ENCODE measurements around the gene BHLHE40. TPM values are rescaled to one million over a fixed set of nuclear protein-coding genes. Genes with fewer than 3 reads are reported as not detected.

The BHLHE40 gene
- total and polyA plus RNA-seq, 2 experiments from 2014 or later, result 1.7 to 2.2 TPM

DNA sequence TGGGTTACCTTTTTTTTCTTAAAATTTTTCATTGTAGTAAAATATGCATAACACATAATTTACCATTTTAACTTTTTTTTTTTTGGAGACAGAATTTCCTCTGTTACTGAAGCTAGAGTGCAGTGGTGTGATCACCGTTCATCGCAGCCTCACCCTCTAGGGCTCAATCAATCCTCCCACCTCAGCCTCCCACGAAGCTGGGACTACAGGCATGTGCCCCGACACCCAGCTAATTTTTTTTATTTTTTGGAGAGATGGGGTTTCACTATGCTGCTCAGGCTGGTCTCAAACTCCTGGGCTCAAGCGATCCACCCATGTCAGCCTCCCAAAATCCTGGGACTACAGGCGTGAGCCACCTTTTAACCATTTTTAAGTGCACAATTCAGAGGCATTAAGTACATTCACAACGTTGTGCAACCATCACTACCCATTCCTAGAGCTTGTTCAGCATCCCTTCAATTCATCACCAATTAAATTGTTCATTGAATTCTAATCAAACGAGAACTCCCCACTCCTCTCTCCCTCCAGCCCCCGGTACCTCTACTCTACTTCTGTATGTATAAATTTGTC lies 44.6 kb downstream of the BHLHE40 start:
- Mint-ChIP-seq H3K36me3 (ENCODE audit: low read depth) (peaks cover 2% of the 10 kb centered on the region; the same call in 1 of the 3 replicates), H3K9me3 (no peaks in the 10 kb centered on the region; the same call in 2 of the 3 replicates), H3K4me1 (peaks cover 6% of the 10 kb centered on the region; the same call in 2 of the 3 replicates), H3K4me3 (no peak overlapping the region), H3K27ac (no peak overlapping the region), H3K27me3 (ENCODE audit: insufficient read depth, low read depth, poor library complexity) (peaks cover 11% of the 10 kb centered on the region)
- Histone ChIP-seq H2AFZ (no peak overlapping the region), H4K20me1 (replicated peaks; ENCODE audit: insufficient read depth) (no peaks in the 10 kb centered on the region), H3K27ac (ENCODE audit: low read depth) (no peak overlapping the region), H3K36me3 (ENCODE audit: insufficient read depth) (no peaks in the 10 kb centered on the region), H3K4me2 (no peak overlapping the region), H3K79me2 (replicated peaks; ENCODE audit: insufficient read depth) (no peaks in the 10 kb centered on the region), H3K4me1 (ENCODE audit: insufficient read depth) (0 out of 2 replicates have a peak, but pooled peaks cover 6% of the 10 kb centered on the region), H3K27me3 (ENCODE audit: insufficient read depth) (peaks cover 3% of the 10 kb centered on the region; the same call in 1 of the 2 replicates), H3K4me3 (no peak overlapping the region), H3K9me2 (ENCODE audit: insufficient read depth) (no peaks in the 10 kb centered on the region), H3F3A (replicated peaks; ENCODE audit: low read depth) (no peaks in the 10 kb centered on the region)
- no peak for DNase-seq (ENCODE audit: low spot score)
- TF ChIP-seq ZNF114 (CRISPR knock-in tag; IDR thresholded peaks at IDR 0.05) (no peak), EZH2 (IDR thresholded peaks at IDR 0.05; ENCODE audit: low read depth, unreplicated experiment) (no peak)
- TF ChIP-seq, protein P1, sequence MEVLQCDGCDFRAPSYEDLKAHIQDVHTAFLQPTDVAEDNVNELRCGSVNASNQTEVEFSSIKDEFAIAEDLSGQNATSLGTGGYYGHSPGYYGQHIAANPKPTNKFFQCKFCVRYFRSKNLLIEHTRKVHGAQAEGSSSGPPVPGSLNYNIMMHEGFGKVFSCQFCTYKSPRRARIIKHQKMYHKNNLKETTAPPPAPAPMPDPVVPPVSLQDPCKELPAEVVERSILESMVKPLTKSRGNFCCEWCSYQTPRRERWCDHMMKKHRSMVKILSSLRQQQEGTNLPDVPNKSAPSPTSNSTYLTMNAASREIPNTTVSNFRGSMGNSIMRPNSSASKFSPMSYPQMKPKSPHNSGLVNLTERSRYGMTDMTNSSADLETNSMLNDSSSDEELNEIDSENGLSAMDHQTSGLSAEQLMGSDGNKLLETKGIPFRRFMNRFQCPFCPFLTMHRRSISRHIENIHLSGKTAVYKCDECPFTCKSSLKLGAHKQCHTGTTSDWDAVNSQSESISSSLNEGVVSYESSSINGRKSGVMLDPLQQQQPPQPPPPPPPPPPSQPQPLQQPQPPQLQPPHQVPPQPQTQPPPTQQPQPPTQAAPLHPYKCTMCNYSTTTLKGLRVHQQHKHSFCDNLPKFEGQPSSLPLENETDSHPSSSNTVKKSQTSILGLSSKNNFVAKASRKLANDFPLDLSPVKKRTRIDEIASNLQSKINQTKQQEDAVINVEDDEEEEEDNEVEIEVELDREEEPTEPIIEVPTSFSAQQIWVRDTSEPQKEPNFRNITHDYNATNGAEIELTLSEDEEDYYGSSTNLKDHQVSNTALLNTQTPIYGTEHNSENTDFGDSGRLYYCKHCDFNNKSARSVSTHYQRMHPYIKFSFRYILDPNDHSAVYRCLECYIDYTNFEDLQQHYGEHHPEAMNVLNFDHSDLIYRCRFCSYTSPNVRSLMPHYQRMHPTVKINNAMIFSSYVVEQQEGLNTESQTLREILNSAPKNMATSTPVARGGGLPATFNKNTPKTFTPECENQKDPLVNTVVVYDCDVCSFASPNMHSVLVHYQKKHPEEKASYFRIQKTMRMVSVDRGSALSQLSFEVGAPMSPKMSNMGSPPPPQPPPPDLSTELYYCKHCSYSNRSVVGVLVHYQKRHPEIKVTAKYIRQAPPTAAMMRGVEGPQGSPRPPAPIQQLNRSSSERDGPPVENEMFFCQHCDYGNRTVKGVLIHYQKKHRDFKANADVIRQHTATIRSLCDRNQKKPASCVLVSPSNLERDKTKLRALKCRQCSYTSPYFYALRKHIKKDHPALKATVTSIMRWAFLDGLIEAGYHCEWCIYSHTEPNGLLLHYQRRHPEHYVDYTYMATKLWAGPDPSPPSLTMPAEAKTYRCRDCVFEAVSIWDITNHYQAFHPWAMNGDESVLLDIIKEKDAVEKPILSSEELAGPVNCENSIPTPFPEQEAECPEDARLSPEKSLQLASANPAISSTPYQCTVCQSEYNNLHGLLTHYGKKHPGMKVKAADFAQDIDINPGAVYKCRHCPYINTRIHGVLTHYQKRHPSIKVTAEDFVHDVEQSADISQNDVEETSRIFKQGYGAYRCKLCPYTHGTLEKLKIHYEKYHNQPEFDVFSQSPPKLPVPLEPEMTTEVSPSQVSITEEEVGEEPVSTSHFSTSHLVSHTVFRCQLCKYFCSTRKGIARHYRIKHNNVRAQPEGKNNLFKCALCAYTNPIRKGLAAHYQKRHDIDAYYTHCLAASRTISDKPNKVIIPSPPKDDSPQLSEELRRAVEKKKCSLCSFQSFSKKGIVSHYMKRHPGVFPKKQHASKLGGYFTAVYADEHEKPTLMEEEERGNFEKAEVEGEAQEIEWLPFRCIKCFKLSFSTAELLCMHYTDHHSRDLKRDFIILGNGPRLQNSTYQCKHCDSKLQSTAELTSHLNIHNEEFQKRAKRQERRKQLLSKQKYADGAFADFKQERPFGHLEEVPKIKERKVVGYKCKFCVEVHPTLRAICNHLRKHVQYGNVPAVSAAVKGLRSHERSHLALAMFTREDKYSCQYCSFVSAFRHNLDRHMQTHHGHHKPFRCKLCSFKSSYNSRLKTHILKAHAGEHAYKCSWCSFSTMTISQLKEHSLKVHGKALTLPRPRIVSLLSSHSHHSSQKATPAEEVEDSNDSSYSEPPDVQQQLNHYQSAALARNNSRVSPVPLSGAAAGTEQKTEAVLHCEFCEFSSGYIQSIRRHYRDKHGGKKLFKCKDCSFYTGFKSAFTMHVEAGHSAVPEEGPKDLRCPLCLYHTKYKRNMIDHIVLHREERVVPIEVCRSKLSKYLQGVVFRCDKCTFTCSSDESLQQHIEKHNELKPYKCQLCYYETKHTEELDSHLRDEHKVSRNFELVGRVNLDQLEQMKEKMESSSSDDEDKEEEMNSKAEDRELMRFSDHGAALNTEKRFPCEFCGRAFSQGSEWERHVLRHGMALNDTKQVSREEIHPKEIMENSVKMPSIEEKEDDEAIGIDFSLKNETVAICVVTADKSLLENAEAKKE (CRISPR knock-in tag; IDR thresholded peaks at IDR 0.05), result no peak
- ATAC-seq, result no peak

DNA sequence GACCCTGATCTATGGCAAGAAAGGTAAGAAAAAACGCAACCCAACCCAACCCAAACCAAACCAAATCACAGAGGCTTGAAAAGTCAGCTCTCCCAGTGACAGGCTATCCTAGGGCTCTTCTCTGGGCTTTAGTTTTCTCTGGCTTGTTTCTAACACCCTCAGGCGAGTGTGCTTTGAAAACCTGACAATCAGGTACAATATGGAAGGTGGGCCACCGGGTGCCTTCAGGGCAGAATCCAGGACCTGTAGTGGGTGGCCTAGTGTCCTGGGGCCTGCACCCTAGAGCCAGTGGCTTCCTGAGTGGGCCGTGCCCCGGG lies 46.8 kb downstream of the BHLHE40 start:
- DNase-seq (ENCODE audit: low spot score) (no peak), ATAC-seq (peak; percentile 24)
- peak overlapping the region; percentile 87 for H3K4me2 ChIP-seq
- H3K4me1 ChIP-seq (ENCODE audit: insufficient read depth), result peaks cover 10% of the 10 kb centered on the region; the same call in 1 of the 2 replicates
- H3K4me3 ChIP-seq, result peak overlapping the region; percentile 79
- H3K27me3 ChIP-seq (ENCODE audit: insufficient read depth), result peaks cover 3% of the 10 kb centered on the region; the same call in 1 of the 2 replicates
- no peaks in the 10 kb centered on the region for H3K36me3 ChIP-seq (ENCODE audit: insufficient read depth)
- Mint-ChIP-seq H3K27me3 (ENCODE audit: insufficient read depth, low read depth, poor library complexity) (peaks cover 11% of the 10 kb centered on the region), H3K27ac (no peak overlapping the region; the same call in 1 of the 2 replicates), H3K4me3 (peak overlapping the region; percentile 62), H3K4me1 (peaks cover 9% of the 10 kb centered on the region), H3K9me3 (no peaks in the 10 kb centered on the region; the same call in 2 of the 3 replicates), H3K36me3 (ENCODE audit: low read depth) (peaks cover 2% of the 10 kb centered on the region; the same call in 1 of the 3 replicates)
- no peak for TF ChIP-seq EZH2phosphoT487 (IDR thresholded peaks at IDR 0.05; ENCODE audit: unreplicated experiment)
- no peaks in the 10 kb centered on the region for H3K79me2 ChIP-seq (replicated peaks; ENCODE audit: insufficient read depth)
- H3F3A ChIP-seq (replicated peaks; ENCODE audit: low read depth), result no peaks in the 10 kb centered on the region
- 0 out of 2 replicates have a peak, but pooled peaks cover 5% of the 10 kb centered on the region for H3K9me2 ChIP-seq (ENCODE audit: insufficient read depth)
- no peak overlapping the region for H3K27ac ChIP-seq (ENCODE audit: low read depth)
- no peaks in the 10 kb centered on the region for H4K20me1 ChIP-seq (replicated peaks; ENCODE audit: insufficient read depth)
- H2AFZ ChIP-seq, result peak overlapping the region; percentile 91
